GM03348 (cell line): ENCODE data around the gene OR2AG2.
A peak's percentile ranks its signal among the peaks of the same experiment; 100 is the strongest.
"Not testable (repeated sequence)": the region's sequence is repeated elsewhere in the genome, so short reads cannot be mapped to it uniquely, and the experiment has no call there.

Experiments used
- DNase-seq: peaks from one replicate; pipeline ENCODE4 v3.0.0; 2012; ENCODE audit warnings: low spot score

OR2AG2 gene, protein sequence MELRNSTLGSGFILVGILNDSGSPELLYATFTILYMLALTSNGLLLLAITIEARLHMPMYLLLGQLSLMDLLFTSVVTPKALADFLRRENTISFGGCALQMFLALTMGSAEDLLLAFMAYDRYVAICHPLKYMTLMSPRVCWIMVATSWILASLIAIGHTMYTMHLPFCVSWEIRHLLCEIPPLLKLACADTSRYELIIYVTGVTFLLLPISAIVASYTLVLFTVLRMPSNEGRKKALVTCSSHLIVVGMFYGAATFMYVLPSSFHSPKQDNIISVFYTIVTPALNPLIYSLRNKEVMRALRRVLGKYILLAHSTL

DNA sequence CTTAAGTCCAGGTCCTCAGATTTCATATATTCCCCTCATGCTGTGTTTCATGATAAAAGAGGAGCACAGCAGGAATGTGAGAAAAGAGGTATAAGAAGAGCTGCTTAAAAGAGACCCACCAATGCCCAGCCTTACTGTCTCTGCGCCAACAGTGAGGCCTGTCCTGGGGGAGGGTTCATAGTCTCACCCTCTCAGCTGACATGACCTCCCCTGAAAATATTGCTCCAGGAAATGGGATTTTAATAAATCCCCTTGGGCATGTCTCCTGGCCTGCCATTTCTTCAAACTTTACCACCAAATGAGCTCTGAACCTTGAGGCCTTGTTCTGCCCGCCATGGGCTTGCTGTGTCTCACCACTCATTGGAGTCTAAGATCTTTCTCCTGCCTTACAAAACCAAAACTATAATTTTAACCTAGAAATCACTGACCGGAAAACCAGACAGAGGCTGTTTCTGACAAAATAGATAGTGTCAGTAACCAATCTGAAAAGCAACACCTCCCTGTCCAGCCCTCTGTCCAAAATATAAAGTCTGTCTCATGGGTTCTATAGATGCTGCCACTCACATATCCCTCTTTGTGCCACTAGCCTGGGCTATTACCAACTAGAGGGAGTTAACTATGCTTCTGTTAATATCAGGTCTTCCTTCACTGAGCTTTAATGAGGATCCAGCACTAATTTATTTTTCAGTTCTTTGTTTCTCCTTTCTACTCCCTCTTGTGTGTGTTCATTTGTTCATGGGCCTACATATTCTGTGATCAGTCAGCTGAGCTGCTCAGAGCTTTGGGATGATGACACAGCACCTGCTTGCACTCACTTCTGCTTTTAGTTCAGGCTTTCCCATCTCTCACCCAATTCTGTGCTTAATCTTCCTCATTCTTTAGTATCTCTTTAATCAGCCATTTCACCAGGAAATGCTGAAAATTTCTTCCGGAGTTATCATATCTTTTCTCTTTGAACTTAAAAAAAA is at the start of gene OR2AG2:
OR2AG2 (minus strand) TSS at position 51 of the 968 bp plus-strand sequence. CDS start 3,019 bp downstream, outside the sequence.
- no peak for DNase-seq

DNA sequence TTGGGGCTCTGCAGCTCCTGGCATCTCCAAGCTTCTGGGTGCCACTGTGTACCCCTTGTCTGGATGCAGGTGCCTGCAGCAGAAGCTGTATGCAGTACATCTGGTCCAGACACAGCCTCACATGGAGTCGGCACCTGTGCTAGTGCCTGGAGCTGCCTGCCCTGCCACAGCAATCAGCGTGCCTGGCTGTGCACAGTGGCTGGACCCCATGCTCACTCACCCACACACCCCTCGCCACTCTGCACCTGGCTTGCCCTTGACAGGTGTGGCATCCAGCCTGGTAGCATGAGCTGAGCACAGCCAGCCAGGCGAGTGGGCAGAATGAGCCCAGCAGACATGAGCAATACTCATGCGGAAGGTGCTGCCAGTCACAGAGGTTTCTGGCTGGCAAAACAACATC is 47.2 kb upstream of the OR2AG2 start:
- DNase-seq = no peak

DNA sequence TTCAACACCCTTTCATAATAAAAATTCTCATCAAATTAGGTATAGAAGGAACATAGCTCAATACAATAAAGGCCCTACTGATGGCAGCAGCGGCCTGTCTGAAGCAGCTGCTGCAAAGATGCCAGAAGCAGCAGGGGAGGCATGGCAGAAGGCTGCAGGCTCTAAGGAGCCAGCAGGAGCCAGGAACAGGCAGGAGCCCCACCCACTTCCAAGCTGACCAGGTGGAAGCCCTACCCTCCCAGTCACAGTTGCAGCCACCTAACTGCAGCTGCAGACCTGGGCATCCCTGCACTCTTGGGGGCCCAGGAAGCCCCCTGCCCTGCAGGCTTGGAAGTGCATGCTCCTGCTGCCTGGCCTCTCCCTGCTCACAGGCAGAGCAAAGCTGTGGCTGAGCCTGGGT is 45.9 kb upstream of the OR2AG2 start:
- DNase-seq = no peak

DNA sequence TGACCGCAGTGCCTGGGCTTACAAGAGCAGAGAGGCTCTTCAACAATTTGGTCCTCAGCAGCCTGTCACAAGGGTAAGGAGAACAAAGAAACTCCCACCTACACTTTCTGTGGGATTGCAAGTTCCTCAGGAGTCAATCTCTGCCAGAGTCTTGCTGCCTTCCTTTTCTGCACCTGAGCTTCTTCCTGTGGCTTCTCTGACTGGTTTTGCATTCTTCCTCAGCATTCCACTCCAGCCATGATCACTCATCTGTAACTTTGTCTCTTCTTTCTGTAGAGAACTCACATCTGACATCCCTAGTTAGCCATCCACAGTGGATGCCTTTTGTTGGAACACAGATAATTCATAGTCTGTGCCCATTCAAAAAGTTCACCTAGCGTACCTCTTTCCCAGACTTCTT is 41.9 kb upstream of the OR2AG2 start:
- DNase-seq = no peak

DNA sequence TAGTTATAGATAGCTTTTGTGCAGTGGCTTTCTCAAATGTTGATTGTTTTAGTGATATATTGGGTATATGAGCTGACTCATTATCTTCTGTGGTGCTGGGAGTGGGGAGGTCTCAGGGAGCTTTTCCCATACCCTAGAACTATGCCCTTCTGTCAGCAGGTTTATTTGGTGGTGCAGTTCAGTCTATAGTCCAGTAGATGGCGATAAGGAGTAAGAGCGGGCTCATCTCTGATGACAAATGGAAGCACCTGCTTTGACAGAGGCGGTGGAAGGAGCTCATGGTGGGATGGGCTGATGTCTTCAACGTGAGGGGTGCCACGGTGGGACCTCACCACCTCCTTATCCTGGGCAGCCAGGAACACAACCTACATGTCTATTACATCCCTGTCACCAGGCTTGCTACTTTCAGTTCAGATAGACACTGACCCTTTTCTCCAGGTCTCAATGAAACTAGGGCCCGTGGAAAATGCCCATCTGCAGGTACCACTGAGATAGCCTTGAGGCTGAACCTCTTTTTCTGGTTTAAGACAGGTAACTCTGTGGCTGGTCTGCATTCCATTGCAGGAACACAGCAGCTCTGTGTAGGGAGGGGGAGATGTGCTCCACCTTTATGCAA is 40.7 kb upstream of the OR2AG2 start:
- peak; percentile 75 for DNase-seq

DNA sequence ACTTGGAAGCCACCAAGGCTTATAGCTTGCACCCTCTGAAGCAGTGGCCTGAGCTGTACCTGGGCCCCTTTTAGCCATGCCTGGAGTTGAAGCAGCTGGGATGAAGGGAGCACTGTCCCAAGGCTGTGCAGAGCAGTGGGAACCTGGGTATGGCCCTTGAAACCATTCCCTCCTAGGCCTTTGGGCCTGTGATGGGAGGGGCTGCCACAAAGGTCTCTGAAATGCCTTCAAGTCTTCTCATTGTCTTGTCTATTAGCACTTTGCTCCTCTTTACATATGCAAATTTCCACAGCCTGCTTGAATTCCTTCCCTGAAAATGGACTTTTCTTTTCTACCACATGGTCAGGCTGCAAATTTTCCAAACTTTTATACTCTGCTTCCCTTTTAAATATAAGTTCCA is 29.3 kb upstream of the OR2AG2 start:
- not testable (repeated sequence) for DNase-seq

DNA sequence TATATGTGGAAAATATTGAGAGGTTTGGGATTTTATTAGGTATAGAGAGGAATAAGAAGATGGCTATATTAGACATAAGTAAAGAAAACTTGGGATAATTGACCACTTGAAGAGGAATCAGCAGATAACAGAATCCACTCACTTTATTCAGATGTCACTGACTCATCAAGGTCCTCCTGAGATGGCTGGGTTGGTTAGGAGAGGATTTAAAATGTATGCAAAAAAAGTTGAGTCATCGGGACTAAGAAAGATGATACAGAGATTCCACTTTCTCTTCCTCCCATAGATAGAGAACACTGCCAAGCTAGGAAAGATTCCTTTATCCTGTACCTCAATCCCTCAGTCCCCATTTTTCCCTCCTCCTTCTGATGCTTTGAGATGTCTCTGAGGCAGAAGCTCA is 27.6 kb upstream of the OR2AG2 start, which contains the start of gene OR6A2:
OR6A2 (minus strand) TSS at position 288 of the 400 bp plus-strand sequence. CDS start 3,981 bp downstream, outside the sequence.
- no peak for DNase-seq

DNA sequence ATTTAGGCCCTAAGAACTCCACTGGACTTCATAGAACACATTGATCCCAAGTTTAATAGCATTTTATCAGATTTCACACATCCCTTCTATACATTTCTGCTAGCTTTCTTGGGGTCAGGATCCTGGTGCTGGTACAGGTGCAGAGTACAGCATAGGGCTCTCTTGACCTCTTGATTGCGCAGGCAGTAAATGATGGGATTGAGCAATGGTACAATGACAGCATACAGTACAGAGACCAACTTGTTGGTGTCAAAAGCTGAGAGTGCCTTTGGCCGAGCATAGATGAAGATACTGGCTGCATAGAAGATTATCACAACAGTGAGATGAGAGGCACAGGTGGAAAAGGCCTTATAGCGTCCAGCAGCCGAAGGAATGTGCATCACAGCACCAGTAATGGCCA is 22.9 kb upstream of the OR2AG2 start:
- DNase-seq = no peak

DNA sequence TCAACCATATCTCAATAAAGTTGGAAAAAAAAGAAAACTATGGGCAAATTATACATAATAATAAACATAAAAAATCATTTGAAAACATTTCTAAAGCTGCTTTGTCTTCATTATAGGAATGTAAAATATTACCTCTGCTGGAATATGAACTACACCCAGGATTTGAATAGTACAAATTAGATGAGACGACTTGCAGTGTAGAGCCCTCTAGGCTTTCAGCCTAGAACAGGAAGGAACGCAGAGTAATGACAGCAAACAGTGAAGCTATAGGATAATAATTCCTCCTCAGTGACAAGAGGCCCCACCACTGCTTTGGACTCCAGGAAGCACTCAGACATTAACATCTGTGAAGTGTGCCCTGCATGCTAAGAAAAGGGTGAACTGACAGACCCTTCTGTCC is 18.8 kb upstream of the OR2AG2 start:
- DNase-seq = no peak

DNA sequence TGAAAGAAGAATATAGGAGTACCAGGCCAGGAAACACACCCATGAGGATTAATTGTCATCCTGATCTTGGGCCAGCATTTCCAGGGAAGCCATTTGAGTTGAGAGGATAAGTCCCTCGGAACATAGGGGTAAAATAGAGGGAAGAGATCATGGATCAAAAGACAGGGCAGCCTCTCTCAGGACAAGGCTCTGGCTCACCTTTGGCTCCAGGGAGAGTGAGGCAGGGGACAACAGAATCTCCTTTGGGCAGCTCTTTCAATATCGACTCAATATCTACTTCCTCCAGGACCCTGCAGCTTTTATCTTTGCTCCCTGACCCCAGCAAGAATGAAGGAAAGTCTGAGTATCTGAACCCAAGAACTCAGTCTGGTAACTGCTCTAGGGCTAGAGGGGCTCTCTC is 10.9 kb upstream of the OR2AG2 start, which contains the start of gene OR2AG1:
OR2AG1 (plus strand) TSS at position 301 of the 400 bp plus-strand sequence. CDS start 2,018 bp downstream, outside the sequence.
- DNase-seq = no peak

DNA sequence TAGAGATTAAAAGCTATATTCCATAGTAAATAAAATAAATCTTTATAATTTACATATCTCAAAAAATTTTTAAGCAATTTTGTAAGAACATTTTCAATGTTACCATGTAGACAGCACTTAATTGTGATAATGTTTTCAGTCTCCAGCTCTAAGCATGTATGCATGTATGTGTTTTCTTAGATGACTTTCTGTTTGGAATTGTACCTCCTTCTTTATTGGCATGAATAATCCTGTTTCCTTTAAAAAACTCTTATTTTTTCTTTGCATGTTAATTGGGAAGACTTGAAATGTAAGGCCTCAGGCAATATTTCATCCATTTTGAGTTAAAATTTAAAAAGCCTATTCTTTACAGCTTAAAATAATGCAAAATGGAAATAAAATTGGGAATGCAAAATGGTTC is 9.1 kb upstream of the OR2AG2 start:
- no peak for DNase-seq

DNA sequence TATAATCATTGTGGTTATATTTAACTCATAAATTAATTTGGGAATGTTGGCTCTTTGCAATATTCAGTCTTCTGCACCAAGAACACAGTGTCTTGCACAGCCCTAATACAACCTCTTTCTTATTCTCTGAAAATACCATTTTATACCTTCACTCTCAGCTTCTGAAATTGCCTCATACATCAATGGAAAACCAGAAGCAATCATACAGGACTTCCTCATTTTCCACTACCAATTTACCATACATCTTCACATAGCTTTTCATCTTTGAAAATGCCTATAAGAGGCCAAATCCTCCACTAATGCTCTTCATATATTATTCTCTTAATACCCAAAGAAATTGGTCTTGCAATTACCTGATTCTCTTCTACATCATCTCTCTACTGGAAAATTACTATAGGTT is 6.7 kb upstream of the OR2AG2 start:
- no peak for DNase-seq

DNA sequence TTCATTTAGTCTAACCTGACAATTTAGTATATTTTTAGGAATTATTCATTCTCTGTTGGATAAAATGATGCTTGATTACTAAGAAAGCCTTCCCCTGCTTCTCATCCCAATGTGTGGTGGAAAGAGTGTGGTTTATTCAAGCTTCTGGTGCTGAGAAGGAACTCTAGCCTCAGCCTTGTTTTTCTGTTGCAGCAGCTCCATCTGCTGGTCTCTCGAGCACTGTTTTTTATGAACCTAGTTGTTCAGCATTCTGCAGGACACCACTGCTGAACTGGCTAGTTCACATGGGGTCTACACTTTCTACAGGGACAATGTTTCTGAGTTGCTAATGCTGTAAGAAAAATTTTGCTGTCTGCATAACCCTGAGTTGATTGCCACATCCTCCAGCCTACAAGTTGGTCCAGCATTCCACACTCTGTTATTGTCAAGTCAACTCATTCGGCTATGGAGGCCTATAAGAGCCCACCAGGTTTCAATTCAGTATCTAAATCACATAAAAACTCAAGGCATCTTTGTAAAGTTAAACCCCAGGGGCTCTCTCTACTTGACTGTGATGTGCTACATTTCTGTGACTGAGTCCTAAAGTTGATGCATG is 14.3 kb downstream of the OR2AG2 start:
- peak; percentile 58 for DNase-seq

DNA sequence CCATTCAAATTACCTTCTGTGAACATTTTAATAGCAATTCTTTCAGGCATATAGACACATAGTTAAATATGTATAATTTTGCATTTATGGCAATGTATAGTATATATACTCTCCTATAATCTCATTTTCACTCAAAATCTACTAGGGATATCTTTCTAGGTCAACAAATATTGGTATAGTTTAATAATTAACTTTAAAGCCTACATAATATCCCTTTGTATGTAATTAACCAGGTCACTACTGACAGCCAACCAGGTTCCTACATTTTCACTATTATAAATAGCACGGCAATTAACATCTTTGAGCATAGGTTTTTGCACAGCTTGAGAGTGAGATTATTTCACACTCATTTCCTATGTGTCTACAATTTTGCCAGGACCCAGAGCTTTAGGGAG is 15.8 kb downstream of the OR2AG2 start:
- DNase-seq = no peak

DNA sequence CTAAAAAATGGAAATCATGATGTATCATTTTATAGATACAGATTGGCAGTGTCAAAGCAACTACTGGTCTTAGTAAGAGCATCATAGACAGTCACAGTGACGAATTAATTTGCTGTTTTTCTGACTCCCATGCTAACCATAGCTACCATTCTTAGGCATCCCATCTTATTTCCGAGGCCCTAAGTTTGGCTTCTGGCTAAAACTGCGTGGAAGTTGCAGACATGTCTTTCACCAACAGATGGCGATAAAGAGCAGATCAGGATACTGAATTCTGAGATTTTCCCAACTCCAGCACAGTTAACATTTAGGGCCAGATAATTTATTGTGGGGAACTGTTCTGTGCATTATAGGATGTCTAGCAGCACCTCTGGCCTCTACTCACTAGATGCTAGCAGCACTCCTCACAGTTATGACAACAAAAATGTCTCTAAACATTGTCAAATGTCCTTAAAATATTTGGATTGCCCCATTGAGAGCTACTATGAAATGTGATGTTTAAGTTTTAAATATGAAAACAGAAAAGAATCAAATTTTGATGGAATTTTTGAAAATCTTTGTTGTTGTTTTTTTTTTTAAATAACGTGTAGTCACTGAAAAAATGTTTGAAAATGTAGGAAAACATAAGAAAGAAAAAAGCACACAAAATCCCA is 16.3 kb downstream of the OR2AG2 start:
- DNase-seq = peak; percentile 67

DNA sequence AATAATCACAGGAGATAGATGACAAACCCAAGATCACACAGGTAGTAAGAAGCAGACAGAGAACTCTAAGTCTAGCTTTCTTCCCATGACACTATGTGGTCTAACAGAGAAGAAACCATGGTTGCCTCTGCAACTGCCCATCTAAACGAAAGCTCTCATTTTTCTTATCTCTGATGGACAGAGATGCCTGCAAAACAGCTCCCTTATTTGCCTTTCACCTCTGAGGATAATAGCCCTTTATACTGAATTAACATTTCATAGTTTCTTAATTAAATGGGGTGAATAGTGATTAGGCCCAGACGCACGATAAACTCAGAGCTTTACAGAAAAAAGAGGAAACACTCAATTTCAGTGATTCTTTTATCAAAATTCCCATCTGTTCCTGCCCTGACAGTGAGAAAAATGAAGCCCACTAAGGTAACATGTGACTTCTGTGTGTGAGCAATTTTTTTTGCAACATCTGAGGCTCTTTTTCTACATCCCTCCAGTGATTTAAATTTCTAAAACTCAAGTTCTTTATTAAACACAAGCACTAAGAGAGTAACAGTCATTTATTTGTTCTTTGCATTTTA is 24.6 kb downstream of the OR2AG2 start:
- DNase-seq = no peak

DNA sequence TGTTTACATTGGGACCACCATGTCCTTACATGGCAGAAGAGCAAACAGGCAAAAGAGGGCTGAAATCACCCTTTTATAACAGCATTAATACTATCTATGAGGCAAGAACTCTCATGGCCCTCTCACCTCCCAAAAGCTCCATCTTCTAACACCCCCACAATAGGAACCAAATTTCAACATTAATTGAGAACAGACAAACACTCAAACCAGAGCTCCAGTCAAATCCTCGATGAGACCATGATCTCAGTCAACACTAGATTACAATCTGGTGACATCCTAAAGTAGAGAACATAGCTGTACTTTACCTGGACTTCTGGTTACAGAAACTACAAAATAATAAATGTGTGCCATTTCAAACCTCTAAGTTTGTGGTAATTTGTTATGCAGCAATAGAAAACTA is 25.1 kb downstream of the OR2AG2 start:
- DNase-seq = no peak

DNA sequence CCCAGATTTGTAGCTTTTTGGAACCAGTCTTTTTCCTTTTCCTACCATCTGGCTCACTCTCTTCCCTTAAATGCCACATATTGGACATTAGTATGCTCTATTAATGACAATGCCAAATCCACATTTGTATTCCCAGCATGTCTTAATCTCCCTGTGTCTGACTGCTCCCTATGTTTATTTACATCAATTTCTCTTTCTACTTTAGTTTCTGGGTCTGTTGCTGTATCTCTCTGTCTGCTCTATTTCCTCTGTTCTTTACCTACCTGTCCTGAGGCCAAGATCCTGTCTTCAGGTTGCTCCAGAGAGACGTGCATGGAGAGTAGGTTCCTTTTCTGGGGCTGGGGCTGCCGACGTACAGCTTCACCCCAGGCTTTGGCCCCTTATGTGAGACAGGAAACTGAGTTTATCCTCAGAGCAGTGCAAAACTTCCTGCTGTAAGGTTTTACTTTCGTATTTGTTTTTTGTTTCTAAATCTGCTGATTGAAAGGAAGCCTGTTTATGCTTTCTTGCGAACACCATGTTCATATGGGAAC is 25.6 kb downstream of the OR2AG2 start:
- DNase-seq = no peak

DNA sequence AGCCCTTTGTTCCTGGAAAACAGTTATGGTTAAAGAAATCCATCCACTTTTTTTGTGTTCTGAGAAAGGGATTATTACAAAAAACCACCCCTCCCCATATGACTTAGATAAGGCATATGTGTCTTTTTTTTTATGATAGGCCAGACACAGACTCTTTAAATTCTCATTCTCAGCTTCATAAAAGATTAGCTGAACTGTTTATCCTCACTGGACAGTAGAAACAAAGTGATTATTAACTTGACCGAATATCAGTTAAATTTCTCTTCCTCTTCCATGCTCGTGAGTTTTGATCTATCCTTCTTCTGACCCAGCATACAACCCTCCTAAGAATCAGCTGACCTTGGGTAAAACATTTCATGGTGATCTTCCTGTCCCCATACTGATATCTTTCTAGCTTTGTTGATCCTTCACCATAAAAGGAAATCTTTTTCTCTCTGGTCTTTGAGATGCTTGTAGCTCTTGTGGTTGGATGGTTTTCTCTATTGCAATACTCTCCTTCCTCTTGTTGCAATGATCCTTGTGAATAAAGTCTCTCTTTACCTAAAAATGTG is 26.2 kb downstream of the OR2AG2 start:
- no peak for DNase-seq

DNA sequence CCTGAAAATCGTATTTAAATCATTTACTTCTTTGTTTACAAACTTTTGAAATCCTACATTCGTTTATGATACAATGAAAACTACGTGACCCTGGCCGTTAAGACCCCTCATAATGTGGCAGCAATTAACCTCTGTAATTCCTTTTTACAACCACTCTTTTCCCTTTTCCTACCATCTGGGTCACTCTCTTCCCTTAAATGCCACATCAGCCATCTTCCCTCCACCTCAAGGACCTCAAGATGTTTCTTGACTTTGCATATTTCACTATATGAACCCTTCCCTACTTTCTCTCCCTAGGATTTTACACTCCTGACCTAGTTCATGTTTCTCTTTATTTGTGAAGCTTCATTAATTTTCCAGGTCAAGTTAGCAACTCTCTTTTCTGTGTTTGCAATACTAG is 26.8 kb downstream of the OR2AG2 start:
- DNase-seq = no peak

DNA sequence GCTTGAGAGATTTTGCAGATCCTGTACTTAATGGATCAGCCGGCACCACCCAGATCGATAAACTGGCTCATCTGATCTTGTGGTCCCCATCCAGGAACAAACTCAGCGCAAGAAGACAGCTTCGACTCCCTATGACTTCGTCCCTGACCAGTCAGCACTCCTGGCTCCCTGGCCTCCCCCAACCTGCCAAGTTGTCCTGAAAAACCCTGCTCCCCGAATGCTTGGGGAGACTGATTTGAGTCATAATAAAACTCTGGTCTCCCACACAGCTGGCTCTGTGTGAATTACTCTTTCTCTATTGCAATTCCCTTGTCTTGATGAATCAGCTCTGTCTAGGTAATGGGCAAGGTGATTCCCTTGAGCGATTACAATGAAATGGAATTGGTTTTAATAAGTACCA is 29.5 kb downstream of the OR2AG2 start:
- DNase-seq = no peak
